Neuron (in vitro differentiated cells): ENCODE results near the gene LDLRAD2.

Source experiments
- H2AFZ ChIP-seq: one replicate; pipeline ENCODE4 v1.6.1; 2013; ENCODE audit warnings: low read depth, mild to moderate bottlenecking, inconsistent platforms, low read length, moderate library complexity
- H3K27me3 ChIP-seq: one replicate; pipeline ENCODE4 v1.6.1; 2013; ENCODE audit warnings: low read length; ENCODE audit not compliant: insufficient read depth
- H3K36me3 ChIP-seq: one replicate; pipeline ENCODE4 v1.6.1; 2013; ENCODE audit warnings: low read length; ENCODE audit not compliant: insufficient read depth
- H3K4me1 ChIP-seq: one replicate; pipeline ENCODE4 v1.6.1; 2013; ENCODE audit warnings: low read length; ENCODE audit not compliant: insufficient read depth
- H3K4me3 ChIP-seq: 2 replicates; pipeline ENCODE4 v1.5.1; 2013; ENCODE audit warnings: mild to moderate bottlenecking, low read length, moderate library complexity
- H3K9me3 ChIP-seq: one replicate; pipeline ENCODE4 v1.6.1; 2013; ENCODE audit warnings: low read length

LDLRAD2 gene

DNA sequence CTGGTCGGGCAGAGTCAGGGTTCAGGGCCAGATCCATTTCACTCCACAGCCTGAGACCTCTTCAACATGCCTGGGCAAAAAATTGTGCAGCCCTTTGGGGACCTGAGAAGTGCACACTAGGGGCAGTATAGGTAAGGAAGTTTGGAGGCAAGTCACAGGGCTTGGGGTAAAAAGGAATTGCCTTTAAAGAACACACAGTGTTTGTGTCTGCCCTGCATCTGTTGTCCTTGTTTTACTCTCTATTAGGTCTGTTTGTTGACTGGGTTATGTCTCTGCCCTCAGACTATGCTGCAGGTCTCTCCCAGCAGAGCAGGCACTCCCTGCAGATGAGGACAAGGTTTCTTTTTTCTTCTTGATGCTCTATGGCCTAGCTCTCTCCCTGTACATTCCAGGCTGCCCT is 22.0 kb downstream of the LDLRAD2 start:
- Histone ChIP-seq H3K36me3 (peaks cover 61% of the 10 kb centered on the region), H3K27me3 (no peaks in the 10 kb centered on the region), H3K4me1 (no peaks in the 10 kb centered on the region), H2AFZ (no peak overlapping the region), H3K9me3 (peaks cover 23% of the 10 kb centered on the region), H3K4me3 (no peak overlapping the region)

- no peak overlapping the region for H3K4me3 ChIP-seq
- H3K9me3 ChIP-seq = peaks cover 23% of the 10 kb centered on the region
- no peaks in the 10 kb centered on the region for H3K27me3 ChIP-seq
- no peak overlapping the region for H2AFZ ChIP-seq
- H3K4me1 ChIP-seq = no peaks in the 10 kb centered on the region
- peaks cover 62% of the 10 kb centered on the region for H3K36me3 ChIP-seq
Measured at GRCh38 chr1:21834666-21835065, 22.6 kb downstream of the LDLRAD2 start.

DNA sequence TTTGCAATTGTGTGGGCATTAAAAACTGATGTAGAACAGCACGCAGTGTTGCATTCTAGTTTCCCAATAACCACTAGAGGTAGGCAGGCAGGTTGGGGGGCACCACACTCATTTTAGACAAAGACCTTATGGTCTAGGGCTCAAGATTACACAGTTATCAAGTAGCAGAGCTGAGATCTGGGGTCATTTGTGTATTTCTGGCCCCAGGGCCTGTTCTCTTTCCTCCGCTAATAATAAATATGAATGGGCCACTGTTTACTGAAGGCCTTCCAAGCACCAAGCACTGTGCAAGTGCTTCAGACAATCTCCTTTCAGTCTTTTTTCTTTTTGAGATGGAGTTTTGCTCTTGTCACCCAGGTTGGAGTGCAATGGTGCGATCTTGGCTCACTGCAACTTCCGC is 23.9 kb downstream of the LDLRAD2 start:
- Histone ChIP-seq H3K9me3 (peaks cover 23% of the 10 kb centered on the region), H3K36me3 (peaks cover 59% of the 10 kb centered on the region), H3K4me1 (no peaks in the 10 kb centered on the region), H3K4me3 (no peak overlapping the region), H3K27me3 (no peaks in the 10 kb centered on the region), H2AFZ (no peak overlapping the region)

DNA sequence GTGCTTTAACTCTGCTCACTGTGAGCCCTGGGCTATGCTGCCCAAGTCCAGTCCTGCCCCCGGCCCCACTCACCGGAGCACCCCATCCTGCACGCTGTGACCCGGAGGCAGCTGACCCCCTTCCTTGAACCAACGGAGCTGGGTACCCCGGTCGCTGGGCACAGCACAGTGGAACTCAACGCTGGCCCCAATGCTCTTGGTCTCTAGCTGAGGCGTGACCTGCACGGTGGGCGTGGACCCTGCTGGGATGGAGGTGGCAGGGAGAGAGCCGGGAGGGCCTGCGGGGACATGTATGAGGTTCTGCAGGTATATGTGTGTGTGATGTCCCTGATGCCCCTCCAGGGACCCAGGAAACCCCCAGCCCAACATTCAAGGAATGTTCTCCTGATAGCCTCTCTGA is 24.7 kb downstream of the LDLRAD2 start:
- H3K4me3 ChIP-seq = no peak overlapping the region
- no peaks in the 10 kb centered on the region for H3K4me1 ChIP-seq
- H2AFZ ChIP-seq = no peak overlapping the region
- H3K36me3 ChIP-seq = peaks cover 59% of the 10 kb centered on the region
- peaks cover 23% of the 10 kb centered on the region for H3K9me3 ChIP-seq
- no peaks in the 10 kb centered on the region for H3K27me3 ChIP-seq

GRCh38 chr1:21837476-21837875 is 25.4 kb downstream of the LDLRAD2 start:
- H3K4me1 ChIP-seq = no peaks in the 10 kb centered on the region
- H3K36me3 ChIP-seq = peaks cover 64% of the 10 kb centered on the region
- peaks cover 23% of the 10 kb centered on the region for H3K9me3 ChIP-seq
- H3K4me3 ChIP-seq = no peak overlapping the region
- H2AFZ ChIP-seq = no peak overlapping the region
- no peaks in the 10 kb centered on the region for H3K27me3 ChIP-seq

DNA sequence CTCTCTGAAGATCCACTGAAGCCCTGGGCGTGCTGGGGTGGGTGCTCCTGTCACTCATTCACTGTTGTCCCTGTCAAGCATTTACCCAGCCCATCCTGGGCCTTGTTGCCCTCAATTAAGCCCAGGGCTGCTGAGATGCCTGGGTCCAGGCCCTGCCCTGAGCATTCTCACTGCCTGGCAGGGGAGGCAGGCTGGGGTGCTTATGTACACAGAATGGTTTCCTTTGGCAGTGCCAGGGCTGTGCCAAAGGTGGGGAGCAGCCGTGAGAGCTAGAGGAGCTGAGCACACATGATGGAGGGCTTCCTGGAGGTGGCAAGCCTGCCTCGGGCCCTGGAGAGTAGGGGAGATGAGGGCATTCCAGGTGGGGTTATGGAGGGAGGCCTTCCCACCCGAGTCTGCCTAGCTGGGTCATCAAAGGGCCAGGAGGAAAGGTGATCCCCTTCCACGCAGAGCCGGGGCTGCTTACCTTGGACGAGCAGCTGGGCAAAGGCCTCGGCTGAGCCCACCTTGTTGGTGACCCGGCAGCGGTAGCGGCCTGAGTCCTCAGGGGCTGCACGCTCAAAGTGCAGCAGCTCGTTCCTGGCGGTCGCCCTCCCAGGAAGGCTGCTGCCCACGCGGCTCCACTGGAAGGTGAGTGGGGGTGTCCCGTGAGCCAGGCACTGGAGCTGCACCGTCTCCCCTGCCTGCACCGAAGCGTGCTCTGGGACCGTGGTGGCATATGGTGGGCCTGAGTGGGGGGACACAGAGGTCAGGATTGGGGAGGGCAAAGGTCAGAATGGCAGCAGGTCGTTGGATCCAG is 26.5 kb downstream of the LDLRAD2 start:
- Histone ChIP-seq H3K9me3 (peaks cover 18% of the 10 kb centered on the region), H3K4me3 (no peak overlapping the region), H3K36me3 (peaks cover 54% of the 10 kb centered on the region), H3K27me3 (no peaks in the 10 kb centered on the region), H3K4me1 (no peaks in the 10 kb centered on the region), H2AFZ (no peak overlapping the region)

DNA sequence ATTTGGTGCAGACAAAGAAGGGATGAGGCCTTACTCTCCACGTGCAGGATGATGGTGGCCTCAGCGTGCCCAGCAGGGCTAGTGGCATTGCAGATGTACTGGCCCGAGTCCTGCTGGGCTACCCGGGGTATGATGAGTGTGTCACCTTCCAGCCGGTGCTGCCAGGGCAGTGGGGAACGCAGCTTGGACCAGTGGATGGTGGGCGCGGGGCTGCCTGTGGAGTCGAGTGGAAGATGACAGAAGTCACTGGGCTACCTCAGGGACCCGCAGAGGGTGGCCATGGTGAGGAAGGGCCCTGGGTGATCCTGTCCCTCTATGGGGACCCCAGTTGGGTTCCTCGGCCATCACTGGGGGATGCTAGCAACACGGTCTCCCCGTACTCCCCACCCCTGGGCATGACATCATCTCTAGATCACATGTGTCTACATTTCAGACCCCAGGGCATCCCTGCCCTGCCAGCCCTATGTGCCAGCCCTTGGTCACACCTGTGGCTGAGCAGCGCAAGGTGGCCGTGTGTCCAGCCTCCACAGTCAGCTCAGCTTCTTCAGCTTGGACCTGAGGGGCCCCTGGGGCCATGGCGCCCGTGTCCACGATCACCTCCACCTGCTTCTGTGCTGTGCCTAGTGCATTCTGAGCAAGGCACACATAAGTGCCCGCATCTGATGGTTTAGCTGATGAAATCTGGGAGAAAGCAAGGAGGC is 27.4 kb downstream of the LDLRAD2 start:
- H3K27me3 ChIP-seq = no peaks in the 10 kb centered on the region
- no peaks in the 10 kb centered on the region for H3K4me1 ChIP-seq
- H2AFZ ChIP-seq = no peak overlapping the region
- peaks cover 9% of the 10 kb centered on the region for H3K9me3 ChIP-seq
- peaks cover 45% of the 10 kb centered on the region for H3K36me3 ChIP-seq
- H3K4me3 ChIP-seq = no peak overlapping the region

- Histone ChIP-seq H3K36me3 (peaks cover 33% of the 10 kb centered on the region), H3K4me1 (no peaks in the 10 kb centered on the region)
Measured at GRCh38 chr1:21840981-21841380, 28.9 kb downstream of the LDLRAD2 start.

GRCh38 chr1:21841852-21842466 is 29.9 kb downstream of the LDLRAD2 start:
- Histone ChIP-seq H3K36me3 (peaks cover 28% of the 10 kb centered on the region), H3K27me3 (no peaks in the 10 kb centered on the region), H2AFZ (no peak overlapping the region), H3K4me1 (no peaks in the 10 kb centered on the region), H3K4me3 (no peak overlapping the region), H3K9me3 (no peaks in the 10 kb centered on the region)

More at GRCh38 chr1:21840981-21841380, 28.9 kb downstream of the LDLRAD2 start:
- Histone ChIP-seq H3K27me3 (no peaks in the 10 kb centered on the region), H3K9me3 (no peaks in the 10 kb centered on the region), H3K4me3 (no peak overlapping the region), H2AFZ (no peak overlapping the region)

GRCh38 chr1:21842606-21843162 is 30.6 kb downstream of the LDLRAD2 start:
- no peak overlapping the region for H3K4me3 ChIP-seq
- H3K27me3 ChIP-seq = no peaks in the 10 kb centered on the region
- H2AFZ ChIP-seq = no peak overlapping the region
- H3K36me3 ChIP-seq = peaks cover 27% of the 10 kb centered on the region
- H3K4me1 ChIP-seq = no peaks in the 10 kb centered on the region
- H3K9me3 ChIP-seq = no peaks in the 10 kb centered on the region

DNA sequence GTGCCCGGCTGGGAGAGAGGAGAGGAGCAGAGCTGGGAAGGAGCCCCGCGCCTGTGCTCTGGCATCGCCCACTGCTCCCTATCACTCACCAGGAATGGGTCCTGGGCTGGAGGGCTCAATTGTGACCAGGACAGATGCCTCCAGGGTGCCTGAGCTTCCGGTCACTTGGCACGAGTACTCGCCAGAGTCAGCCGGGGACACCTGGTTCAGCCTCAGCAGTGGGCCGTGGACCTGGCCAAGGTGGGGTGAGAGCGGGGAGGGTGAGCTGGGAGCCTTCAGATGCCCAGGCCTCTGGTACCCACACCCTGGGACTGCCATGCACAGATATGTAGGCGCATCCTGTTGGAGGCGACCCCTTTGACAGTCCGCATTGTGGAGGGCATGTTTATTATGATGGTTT is 31.1 kb downstream of the LDLRAD2 start:
- no peak overlapping the region for H3K4me3 ChIP-seq
- no peaks in the 10 kb centered on the region for H3K4me1 ChIP-seq
- H2AFZ ChIP-seq = no peak overlapping the region
- H3K27me3 ChIP-seq = no peaks in the 10 kb centered on the region
- H3K36me3 ChIP-seq = peaks cover 28% of the 10 kb centered on the region
- H3K9me3 ChIP-seq = no peaks in the 10 kb centered on the region

DNA sequence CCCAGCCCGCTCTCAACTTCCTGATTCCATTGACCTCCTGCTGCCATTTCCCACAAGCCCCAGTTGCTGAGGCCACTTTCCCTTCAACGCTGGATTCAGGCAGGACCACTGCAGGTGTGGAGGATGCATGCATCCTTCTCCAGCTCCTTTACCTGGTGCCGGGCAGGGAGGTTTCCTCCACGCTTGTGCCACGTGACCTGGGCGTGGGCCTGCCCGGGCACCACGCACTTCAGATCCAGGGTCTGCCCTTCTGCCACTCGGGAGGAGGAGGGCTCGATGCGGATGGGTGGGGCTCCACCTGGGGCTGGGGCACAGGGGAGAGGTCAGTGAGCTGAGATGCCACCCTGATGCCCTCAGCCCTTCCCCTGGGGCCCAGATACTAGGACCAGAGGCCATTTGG is 31.9 kb downstream of the LDLRAD2 start:
- Histone ChIP-seq H3K4me3 (no peak overlapping the region), H2AFZ (no peak overlapping the region), H3K9me3 (no peaks in the 10 kb centered on the region), H3K4me1 (no peaks in the 10 kb centered on the region), H3K27me3 (no peaks in the 10 kb centered on the region), H3K36me3 (peaks cover 27% of the 10 kb centered on the region)
